ENCODE data around the gene PLA2G2F.

PLA2G2F gene

DNA sequence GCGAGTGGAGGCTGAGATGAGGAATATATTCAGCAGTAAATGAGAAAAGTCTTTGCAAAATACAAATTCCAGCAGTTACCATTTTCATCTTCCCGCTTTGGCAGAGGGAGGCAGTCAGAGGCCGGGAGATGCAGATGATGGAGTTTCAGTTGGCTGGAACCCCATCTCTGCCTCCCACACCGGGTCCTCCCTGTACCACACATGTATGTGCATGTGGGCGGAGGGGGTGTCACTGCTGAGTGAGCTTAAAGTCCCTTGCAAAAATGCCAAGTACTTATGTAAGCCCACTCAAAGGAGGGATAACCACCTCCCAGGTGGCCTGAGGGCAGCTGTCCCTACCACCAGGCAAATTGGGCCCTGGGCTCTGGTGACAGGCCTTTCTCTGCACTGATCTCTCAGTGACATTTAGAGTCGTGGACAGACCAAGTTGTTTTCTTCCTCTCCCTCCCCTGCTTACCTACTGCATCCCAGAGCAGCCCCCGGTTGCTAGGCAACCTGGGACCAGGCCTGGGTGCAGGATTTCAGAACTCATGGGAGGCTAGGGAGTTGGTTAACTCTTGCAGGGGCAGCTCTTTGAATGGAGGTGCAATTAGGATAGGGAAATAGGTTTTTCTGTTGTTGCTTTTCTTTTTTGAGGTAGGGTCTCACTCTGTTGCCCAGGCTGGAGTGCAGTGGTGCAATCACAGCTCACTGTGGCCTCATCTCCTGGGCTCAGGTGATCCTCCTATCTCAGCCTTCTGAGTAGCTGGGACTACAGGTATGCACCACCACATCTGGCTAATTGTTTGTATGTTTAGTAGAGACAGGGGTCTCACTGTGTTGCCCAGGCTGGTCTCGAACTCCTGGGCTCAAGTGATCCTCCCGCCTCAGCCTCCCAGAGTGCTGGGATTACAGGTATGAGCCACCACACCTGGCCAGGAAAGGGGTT is 29.7 kb downstream of the PLA2G2F start:
- no peak for DNase-seq (ENCODE audit: low read depth)

DNA sequence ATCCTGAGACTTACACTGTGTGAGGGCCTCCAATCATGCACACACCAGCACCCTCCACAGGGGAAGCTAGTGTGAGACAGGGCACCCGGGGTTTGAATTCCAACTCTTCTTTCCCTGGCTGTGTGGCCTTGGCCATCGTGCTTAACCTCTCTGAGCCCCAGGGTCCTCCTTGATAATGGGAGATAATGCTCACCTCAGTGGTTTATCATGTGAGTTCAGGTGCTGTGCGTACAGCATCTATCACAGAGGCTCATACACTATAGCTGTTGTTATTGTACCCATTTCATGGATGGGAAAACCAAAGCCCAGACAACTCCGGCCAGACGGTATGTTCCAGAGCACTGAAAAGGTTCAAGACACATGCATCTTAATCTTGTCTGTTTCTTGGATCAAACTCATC is 30.8 kb downstream of the PLA2G2F start:
- no peak for DNase-seq (ENCODE audit: low read depth)

DNA sequence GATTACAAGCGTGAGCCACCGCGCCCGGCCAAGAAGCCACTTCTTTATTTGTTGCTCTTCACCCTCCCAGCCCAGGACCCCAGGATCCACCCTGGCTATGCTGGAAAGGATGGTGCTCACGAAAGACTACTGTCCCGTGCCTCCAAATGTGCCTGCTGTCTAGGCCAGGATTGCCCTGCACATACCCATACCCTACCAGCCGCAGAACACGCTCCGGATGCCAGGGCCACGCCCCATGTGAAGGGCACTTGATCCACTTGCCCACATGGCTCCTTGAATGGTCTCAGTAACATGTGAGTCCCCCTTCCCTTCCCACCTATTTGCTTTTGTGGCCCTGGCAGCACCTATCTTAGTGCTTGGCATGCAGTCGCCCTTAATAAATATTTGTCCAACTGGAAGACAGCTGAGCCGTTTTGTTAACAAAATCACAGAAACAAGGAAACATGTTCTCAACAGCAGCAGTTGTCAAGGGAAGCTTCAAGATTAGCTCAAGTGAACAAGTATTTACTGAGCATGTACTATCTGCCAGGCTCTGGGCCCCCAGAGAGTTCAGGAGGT is 33.0 kb downstream of the PLA2G2F start:
- DNase-seq (ENCODE audit: low read depth) = no peak

DNA sequence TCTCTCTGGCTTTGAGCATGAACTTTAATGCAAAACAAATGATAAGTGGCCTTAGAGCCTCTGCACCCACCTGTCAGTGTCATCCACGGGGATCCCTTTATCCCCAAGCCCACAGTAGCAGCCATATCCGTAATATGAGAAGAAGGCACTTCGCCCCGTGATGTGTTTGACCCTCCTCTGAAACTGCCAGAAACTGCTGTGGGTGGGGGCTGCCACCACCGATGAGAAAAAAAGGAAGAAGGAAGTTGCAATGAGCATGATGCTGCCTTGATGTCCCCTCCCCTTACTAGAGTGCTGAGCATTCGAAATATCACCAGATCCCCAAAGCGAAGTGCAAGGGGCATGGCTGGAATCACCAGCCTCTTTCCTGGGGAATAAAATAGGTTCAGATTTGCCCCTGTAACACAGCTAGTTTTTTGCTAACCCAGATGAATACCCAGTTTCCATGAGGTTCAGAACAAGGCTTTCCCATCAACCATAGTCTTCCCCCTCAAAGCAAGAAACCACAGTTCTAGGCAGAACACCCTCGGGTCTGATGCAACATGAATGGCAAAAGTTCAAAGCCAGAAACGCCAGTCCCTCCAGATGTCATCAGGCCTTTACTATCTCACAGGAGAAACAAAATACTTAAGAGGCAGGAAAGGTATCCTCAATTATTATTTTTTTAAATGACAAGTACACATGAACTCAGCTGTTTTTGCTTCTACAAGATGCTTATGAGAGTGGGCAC is 36.0 kb downstream of the PLA2G2F start:
- DNase-seq (ENCODE audit: low read depth) = no peak

DNA sequence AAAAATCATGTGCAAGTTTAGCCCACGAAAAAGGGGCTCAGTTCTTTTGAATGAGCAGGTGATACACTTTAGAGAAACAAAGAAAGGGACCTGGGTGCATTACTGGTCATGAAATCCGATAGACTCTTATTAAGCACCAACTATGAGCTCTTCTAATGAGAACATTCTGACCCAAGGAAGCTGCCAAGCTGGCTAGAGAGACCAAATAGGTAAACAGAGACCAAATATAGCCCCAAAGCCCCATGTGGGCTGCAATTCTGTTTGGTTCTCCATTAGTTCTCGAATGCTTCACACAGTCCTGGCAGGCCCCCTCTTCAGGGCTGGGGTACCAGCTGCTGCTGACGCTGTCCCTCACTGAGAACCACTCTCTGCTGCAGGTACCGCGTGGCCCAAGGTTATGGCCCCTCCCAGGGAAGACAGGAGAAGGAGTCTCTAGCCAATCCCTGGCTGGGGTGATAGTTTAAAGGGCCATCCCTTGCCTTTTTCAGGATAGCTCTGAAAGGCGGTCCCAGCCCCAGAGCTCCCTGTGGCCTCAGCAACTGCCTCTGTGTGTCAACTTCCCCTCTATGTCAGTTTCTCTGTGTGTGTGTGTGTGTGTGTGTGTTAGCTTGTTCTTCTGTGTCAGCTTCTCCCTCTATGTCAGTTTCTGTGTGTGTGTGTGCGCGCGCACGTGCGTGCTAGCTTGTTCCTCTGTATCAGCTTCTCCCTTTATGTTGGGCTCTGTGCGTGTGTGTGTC is 39.7 kb downstream of the PLA2G2F start:
- DNase-seq (ENCODE audit: low read depth) = no peak

DNA sequence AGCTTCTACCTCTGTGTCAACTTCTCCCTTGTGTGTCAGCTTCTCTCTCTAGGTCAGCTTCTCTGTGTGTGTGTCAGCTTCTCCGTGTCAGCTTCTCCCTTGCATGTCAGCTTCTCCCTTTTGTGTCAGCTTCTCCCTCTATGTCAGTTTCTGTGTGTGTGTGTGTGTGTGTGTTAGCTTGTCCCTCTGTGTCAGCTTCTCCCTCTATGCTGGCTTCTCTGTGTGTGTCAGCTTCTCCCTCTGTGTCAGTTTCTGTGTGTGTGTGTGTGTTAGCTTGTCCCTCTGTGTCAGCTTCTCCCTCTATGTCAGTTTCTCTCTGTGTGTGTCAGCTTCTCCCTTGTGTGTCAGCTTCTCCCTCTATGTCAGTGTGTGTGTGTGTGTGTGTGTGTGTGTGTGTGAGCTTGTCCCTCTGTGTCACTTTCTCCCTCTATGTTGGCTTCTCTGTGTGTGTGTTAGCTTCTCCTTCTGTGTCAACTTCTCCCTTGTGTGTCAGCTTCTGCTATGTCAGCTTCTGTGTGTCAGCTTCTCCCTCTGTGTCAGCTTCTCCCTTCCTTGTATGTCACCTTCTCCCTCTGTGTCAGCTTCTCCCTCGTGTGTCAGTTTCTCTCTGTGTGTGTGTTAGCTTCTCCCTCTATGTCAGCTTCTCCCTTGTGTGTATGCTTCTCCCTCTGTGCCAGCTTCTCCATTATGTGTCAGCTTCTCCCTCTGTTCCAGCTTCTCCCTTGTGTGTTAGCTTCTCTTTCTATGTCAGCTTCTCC is 40.4 kb downstream of the PLA2G2F start:
- DNase-seq (ENCODE audit: low read depth) = no peak

DNA sequence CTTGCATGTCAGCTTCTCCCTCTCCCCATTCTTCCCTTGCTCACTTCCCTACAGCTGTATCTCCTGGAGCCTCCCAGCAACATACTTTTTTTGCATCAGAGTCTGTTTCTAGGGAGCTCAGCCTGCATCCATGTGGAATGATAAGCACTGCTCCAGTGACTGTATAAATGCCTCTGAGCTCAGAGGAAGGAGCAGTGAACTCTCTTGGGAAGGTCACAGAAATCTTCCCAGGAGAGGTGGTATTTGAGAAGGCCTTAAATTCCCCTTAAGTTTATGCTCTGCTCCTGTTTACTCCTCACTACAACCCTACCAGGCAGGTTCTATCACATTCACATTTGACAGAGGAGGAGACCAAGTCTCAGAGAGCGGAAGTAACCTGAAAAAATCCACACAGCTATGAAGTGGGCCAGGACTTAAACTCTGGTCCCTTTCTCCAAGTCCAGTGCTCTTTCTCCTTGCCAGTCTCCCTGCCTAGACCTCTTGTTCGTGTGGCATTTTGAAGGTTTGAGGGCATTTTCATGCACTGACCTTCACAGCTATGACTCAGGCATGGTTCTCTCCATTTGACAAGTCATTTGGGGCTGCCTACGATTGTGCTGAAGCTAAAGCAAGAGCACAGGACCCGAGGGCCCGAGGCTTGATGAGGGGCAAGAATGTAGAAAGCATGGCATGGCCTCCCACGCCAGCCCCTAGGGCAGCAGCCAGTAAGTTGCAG is 41.2 kb downstream of the PLA2G2F start:
- DNase-seq (ENCODE audit: low read depth) = no peak

DNA sequence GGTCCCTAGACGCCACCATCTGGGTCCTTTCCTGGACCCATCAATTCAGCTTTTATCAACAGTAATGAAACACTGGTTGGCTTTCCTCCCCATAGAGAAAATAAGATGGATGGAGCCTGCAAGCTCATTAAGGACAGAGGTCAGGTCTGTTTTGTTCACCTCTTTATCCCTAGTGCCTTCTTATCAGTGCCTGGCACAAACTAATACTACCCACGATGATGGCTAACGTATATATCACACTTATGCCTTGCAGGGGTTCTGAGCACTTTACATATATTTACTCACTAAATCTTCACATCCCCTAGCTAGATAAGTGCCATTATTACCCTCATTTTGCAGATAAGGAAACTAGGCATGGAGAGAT is 41.7 kb downstream of the PLA2G2F start:
- DNase-seq (ENCODE audit: low read depth) = no peak

DNA sequence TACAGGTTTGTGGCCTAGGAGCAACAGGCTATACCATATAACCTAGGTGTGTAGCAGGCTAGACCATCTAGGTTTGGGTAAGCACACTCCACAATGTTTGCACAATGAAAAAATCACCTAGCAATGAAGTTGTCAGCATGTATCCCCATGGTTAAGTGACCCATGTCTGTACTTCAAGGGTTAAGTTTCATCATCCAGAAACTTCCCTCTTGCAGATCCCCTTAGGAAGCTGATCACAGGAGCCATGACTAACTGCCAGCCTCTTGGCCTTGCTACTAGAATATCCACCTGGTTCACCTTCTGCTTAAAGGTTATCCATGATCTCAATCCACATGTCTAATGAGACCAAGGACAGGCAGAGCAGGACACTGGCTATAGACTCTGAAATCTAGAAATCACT is 43.3 kb downstream of the PLA2G2F start:
- DNase-seq (ENCODE audit: low read depth) = no peak

DNA sequence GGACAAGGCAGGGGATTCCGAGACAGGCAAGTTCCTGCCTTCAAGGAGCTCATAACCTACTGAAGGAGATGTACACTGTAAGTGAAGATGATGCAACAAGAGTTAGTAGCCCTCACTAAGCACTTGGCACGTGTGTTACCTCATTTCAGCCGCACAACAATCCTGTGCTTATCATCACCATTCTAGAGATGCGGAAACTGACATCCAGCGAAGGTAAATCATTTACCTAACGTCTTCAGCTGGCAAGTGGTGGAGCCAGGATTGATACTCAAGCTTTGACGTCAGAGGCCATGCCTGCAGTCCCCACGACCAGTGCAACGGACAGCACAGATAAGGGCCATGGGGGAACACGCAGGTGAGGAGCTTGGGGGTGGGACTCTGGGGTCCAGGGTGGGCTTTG is 43.9 kb downstream of the PLA2G2F start:
- no peak for DNase-seq (ENCODE audit: low read depth)

DNA sequence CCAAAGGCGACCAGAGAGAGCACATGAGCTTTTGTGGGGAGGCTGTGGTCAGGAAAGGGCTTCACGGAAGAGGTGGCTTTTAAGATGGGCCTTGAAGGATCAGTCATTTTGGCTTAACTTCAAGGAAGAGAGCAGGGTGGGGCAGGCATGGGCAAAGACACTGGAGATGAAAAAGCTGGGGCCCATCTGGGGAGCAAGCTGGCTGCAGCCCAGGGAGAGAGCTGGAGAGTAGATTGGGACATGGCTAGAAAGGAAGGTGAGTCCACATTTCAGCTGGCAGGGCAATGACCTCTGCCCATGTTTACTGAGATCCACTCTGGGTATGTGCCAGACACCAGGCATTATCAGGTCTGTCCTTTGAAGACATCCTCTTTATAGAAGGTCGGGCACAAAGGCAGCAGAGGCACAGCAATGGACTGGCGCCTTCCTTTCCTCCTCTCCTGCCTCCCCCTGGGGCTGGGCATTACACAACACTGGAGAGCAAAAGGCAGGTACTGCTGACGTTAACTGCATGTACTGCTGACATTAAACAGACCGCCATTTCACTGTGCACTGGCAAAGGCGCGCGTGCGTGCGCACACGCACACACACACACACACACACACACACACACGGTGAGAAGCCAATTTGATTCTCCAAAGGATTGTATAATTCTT is 44.6 kb downstream of the PLA2G2F start:
- DNase-seq (ENCODE audit: low read depth) = no peak

DNA sequence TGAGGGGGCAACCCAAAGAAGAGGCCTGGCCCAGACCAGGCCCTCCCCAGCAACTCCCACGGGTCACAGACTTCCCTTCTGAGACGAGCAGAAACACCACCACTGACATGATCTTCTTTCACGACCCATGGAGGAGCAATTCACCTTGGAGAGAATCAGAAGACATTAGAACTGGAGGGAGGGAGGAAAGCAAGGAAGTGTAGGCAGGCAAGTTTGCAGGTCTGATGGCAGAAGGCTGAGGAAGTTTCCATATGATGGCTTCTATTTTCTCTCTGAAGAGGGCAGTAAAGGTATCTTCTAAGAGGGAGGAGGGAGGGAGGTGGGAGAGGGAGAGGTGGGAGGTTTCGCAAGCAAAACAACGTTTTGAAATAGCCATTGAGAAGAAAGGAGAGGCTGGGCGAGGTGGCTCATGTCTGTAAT is 45.4 kb downstream of the PLA2G2F start:
- no peak for DNase-seq (ENCODE audit: low read depth)

DNA sequence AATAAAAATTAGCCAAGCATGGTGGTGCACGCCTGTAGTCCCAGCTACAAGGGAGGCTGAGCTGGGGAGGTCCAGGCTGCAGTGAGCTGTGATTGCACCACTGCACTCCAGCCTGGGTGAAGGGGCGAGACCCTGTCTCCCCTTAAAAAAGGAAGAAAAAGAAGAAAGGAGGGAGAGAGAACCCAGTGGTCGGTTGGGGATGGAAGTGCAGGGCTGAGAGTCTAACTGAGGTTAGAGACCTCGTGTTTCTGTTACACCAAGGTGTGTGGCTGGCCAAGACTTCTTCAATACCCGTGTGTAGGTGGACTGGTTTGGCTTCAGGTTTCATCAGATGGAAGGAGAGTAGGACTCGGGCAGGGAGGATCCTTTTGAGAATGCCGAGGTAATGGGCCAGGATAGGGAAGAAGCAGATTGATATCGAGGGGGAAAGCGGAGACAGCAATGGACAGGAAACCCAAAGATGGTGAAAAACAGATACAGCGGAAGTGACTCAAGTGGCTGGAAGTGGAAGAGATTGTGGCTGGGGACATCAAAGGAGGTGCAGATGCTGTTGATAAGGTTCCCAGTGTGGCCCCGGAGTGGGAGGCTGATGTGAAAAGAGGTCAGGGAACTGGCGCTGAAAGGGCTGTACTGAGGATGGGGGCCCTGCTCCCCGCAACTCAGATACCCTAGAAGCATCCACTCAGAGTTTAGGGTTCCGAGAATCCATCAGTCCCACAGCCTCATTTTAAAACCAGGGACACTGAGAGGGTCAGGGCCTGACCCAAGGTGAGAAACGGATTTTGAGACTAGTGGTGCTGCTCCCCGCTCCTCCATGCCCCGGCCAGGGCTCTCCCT is 46.1 kb downstream of the PLA2G2F start:
- no peak for DNase-seq (ENCODE audit: low read depth)

DNA sequence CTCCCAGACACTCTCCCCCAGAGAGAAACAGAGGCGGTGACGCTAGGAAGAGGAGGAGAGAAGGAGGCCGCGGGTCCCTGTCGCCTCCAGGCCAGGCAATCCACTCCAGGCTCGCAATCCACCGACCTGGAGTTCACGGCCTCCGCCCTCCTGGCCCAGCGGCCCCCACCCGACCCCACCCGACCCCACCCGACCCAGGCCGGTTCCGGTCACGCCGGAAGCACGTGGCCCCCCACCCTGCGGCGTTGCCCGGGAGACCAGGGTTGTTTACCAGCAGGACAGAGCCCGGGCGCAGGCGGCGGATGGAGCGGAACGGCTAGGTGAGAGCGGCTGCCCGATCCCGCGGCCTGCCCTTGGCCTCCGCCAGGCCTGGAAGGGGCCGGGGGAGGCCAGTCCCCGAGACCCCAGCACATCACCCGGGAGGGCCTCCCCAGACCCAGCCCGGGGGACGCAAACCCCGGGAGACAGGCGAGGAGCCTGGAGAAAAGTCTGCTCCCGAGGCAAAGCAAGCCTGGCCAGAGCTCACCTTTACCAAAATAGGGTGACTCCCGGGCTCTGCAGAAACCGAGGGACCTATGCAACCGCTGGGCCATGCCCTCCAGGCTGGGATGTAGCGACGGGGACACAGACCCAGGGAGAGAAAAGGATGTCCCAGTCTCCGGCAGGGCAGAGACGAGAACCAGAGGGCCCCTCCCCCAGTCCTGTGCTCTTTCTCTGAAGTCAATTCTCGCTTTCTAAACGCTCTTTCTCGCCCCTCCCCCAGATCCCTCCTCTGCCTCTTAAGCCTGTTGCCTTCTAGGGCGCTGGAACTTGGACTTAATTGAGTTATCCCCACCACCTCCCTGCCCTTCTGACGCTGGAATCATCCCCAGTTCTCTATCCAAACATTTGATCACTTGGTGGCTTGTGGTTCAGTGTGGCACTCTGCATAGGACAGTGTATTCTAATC is 47.0 kb downstream of the PLA2G2F start, which contains the start of the genes PLA2G2C and UBXN10:
PLA2G2C (minus strand) TSS at position 685 of the 949 bp plus-strand sequence. CDS start 9,155 bp downstream, outside the sequence.
UBXN10 (plus strand) TSS at position 263 of the 949 bp plus-strand sequence. CDS start 4,466 bp downstream, outside the sequence.
- DNase-seq (ENCODE audit: low read depth) = no peak

DNA sequence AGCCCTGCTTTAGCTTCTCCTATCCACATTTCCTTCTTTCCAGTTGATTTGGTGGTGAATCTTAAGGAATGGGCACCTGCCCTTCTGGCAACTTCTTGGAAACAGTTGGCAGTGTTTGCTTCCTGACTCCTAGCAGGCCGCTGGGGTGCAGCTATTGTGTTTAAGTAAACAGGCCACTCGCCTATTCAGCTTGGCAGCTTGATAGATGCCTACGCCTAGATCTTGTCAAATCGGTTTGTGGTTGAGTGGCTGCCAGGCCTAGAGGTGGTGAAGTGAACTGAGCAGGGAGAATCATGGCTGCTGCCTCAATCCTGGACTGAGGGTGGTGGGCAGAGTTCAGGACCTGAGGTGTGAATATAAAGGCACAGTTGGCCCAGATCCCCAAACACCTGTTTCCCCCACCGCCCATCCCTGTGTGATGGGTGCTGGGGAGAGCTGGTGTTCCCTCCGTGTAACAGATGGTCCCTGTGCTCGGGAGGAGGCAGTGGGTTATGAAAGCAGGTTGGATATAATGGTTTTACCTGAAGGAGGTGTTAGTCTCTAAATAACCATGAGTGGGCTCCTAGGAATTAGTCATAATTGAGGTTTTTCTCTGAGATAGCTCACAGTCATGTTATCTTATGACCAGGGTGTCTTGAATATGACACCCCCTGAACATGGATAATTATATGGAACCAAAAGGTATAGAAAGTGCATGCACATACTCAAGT is 48.1 kb downstream of the PLA2G2F start:
- DNase-seq (ENCODE audit: low read depth) = no peak

DNA sequence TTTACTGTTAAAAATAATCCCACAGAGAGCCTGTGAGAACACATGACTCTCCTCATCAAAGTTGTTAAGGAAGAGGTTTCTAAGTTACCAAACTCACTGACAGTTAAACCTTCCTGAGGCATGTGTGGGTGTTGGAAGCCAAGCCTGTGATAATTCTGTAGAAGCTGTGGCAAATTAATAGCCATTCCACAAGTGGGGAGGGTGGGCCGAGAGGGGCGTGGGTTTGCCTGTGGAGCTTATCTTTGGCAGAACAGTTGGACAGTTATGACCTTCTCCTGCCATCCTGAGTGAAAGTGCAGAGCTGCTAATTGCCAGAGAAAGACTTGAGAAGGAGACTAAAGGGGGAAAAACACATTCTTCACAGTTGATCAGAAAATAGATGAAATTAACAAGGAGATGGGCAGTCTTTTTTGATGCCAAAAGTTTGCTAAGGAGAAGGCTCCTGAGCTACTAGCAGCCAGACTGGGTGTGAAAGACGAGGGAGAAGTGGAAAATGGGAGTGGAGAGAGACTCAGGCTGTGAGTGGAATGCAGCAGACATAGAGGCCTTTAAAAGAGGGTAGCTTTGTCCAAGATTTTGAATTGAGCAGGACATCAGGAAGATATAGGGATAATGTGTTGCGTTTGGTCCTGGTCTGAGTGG is 48.8 kb downstream of the PLA2G2F start:
- DNase-seq (ENCODE audit: low read depth) = no peak

DNA sequence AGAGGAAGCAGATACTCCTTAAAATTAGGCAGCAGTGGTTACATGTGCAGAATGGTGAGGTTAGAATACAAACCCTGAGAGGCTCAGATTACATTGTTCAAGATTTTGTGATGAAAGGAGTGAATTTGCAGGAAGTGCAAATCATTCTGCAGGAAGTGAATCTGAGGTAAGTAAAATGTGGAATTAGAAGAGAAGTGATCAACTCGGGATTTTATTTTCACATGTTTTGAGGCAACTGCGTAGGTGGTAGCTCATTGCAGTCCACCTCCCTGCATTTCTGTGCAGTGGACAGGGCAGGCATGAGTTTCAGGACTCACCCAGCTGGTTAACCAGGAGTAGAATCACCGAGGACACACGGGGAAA is 49.3 kb downstream of the PLA2G2F start:
- DNase-seq (ENCODE audit: low read depth) = no peak

Data from fibroblast of the conjunctiva (primary cell).